GM12801 (cell line): ENCODE measurements around the gene NME9.

Experiments
- CTCF ChIP-seq: IDR thresholded peaks from one replicate; pipeline ENCODE4 v1.5.1; 2011; ENCODE audit warnings: control low read depth; ENCODE audit not compliant: insufficient read length; ENCODE audit errors: extremely low read depth

NME9 gene

GRCh38 chr3:138329127-138329983 lies at the start of gene NME9:
NME9 (minus strand) TSS chr3:138329851; CDS start chr3:138329335, 516 bp downstream.
- no peak for TF ChIP-seq CTCF

GRCh38 chr3:138378990-138379389 lies 49.3 kb upstream of the NME9 start:
- no peak for TF ChIP-seq CTCF

GRCh38 chr3:138378331-138378730 lies 48.7 kb upstream of the NME9 start:
- TF ChIP-seq CTCF, result no peak

- TF ChIP-seq CTCF, result no peak
Observed at GRCh38 chr3:138377804-138378203, 48.2 kb upstream of the NME9 start.

GRCh38 chr3:138376663-138377062 lies 47.0 kb upstream of the NME9 start:
- no peak for TF ChIP-seq CTCF

GRCh38 chr3:138375447-138375846 lies 45.8 kb upstream of the NME9 start:
- no peak for TF ChIP-seq CTCF

- no peak for TF ChIP-seq CTCF
Observed at GRCh38 chr3:138374573-138375134, 45.0 kb upstream of the NME9 start.
